Endodermal cell (in vitro differentiated cells): ENCODE results near the gene N4BP2. TPM values are rescaled to one million over a fixed set of nuclear protein-coding genes. Genes with fewer than 3 reads are reported as not detected.

Source experiments
- DNase-seq: peaks from one replicate; pipeline ENCODE4 v3.0.0-alpha.2; 2017
- H3K27ac ChIP-seq: 2 replicates; pipeline ENCODE4 v1.5.1; 2013; ENCODE audit warnings: mild to moderate bottlenecking, low read depth, low read length, moderate library complexity
- H3K27me3 ChIP-seq: 2 replicates; pipeline ENCODE4 v1.6.1; 2013; ENCODE audit warnings: mild to moderate bottlenecking, low read length, moderate library complexity; ENCODE audit not compliant: insufficient read depth, control insufficient read depth, poor library complexity, severe bottlenecking
- H3K36me3 ChIP-seq: 2 replicates; pipeline ENCODE4 v1.7.0; 2013; ENCODE audit warnings: mild to moderate bottlenecking, low read length, moderate library complexity; ENCODE audit not compliant: control insufficient read depth, insufficient read depth
- H3K4me1 ChIP-seq: one replicate; pipeline ENCODE4 v1.7.0; 2013; ENCODE audit warnings: low read length; ENCODE audit not compliant: control insufficient read depth, insufficient read depth
- H3K4me3 ChIP-seq: 2 replicates; pipeline ENCODE4 v1.5.1; 2013; ENCODE audit warnings: mild to moderate bottlenecking, low read length, moderate library complexity
- H3K9ac ChIP-seq: 2 replicates; pipeline ENCODE4 v1.6.1; 2013; ENCODE audit warnings: mild to moderate bottlenecking, low read length, moderate library complexity; ENCODE audit not compliant: poor library complexity, severe bottlenecking; ENCODE audit errors: extremely low read depth
- H3K9me3 ChIP-seq: 2 replicates; pipeline ENCODE4 v1.6.1; 2013; ENCODE audit warnings: mild to moderate bottlenecking, low read length, moderate library complexity; ENCODE audit not compliant: control insufficient read depth
- H3K27ac Mint-ChIP-seq: 2 replicates; pipeline ENCODE4 v1.8.0; 2020; ENCODE audit warnings: mixed read lengths
- H3K27me3 Mint-ChIP-seq: 2 replicates; pipeline ENCODE4 v1.8.0; 2021; ENCODE audit warnings: mild to moderate bottlenecking, mixed read lengths; ENCODE audit not compliant: insufficient read depth
- H3K36me3 Mint-ChIP-seq: 2 replicates; pipeline ENCODE4 v1.8.0; 2020; ENCODE audit warnings: low read depth, mixed read lengths
- H3K4me1 Mint-ChIP-seq: 2 replicates; pipeline ENCODE4 v1.8.0; 2020; ENCODE audit warnings: mixed read lengths
- H3K4me3 Mint-ChIP-seq: 2 replicates; pipeline ENCODE4 v1.8.0; 2020; ENCODE audit warnings: mild to moderate bottlenecking, moderate library complexity, mixed read lengths
- H3K9me3 Mint-ChIP-seq: 2 replicates; pipeline ENCODE4 v1.8.0; 2020; ENCODE audit warnings: mild to moderate bottlenecking, mixed read lengths
- WGBS, 2 experiments: methylation state at CpG; one replicate each; pipeline versions ENCODE4 v1.1.5 to v1.1.7; 2013; ENCODE audit warnings: missing lambda C conversion rate in 2 of 2, mixed read lengths in 1 of 2; ENCODE audit not compliant: insufficient coverage in 1 of 2, insufficient read length in 1 of 2; 5-methylcytosine and 5-hydroxymethylcytosine counted together
- total RNA-seq, 2 donors: library from RNA; stranded (reverse); fragmentation: NEBNext Ultra II Directional in 1 of 2; extraction: Animal tissue kit (Norgen Biotek cat#: 25700) in 1 of 2; gene quantifications; 2 replicates in 1 of 2; 3 replicates in 1 of 2; pipeline ENCODE4 v1.2.1, GENCODE V29; 2021
- TF ChIP-seq, protein P1 (sequence below): fragments of 200-600 bp; sonication (generic); conservative IDR thresholded peaks from 2 replicates; pipeline ENCODE4 v1.5.0; 2021; ENCODE audit warnings: antibody characterized with exemption, mild to moderate bottlenecking

Gene N4BP2
- total RNA-seq, 2 donors from 2014 or later = 37.1 to 44.0 TPM

DNA sequence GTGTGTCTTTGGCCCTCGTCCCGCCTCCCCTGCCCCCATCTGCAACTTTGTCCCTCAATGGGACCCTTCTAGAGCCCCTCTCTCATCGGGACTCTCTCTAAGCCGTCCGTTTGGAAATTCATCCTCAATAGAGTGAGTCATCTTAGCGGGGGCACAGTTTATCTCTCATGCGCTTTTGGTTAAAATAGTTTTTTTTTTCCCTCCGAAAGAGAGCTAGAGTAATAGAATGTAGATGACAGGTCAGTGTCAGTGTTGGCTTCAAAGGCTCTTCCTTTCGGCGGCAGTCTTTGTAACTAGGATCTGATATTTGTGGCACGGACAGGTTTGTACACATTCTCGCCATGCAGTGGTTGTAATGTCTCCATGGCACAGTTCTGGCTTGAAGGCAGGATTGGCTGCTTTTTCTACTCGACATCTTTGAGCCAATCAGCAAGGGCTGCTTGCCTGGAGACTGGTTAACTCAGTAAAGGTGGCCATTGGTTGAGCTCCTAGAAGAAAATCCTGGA lies 989 bp downstream of the N4BP2 start:
- Histone ChIP-seq H3K27ac (peak overlapping the region; percentile 99), H3K4me3 (peak overlapping the region; percentile 98), H3K9me3 (no peaks in the 10 kb centered on the region), H3K27me3 (no peaks in the 10 kb centered on the region), H3K9ac (peak overlapping the region; percentile 98), H3K36me3 (peaks cover 25% of the 10 kb centered on the region), H3K4me1 (no peaks in the 10 kb centered on the region)
- Mint-ChIP-seq H3K4me3 (peak overlapping the region; percentile 82), H3K27ac (peak overlapping the region; percentile 96), H3K27me3 (no peaks in the 10 kb centered on the region), H3K9me3 (no peaks in the 10 kb centered on the region), H3K4me1 (peaks cover 25% of the 10 kb centered on the region), H3K36me3 (peaks cover 19% of the 10 kb centered on the region)
- TF ChIP-seq, protein P1, sequence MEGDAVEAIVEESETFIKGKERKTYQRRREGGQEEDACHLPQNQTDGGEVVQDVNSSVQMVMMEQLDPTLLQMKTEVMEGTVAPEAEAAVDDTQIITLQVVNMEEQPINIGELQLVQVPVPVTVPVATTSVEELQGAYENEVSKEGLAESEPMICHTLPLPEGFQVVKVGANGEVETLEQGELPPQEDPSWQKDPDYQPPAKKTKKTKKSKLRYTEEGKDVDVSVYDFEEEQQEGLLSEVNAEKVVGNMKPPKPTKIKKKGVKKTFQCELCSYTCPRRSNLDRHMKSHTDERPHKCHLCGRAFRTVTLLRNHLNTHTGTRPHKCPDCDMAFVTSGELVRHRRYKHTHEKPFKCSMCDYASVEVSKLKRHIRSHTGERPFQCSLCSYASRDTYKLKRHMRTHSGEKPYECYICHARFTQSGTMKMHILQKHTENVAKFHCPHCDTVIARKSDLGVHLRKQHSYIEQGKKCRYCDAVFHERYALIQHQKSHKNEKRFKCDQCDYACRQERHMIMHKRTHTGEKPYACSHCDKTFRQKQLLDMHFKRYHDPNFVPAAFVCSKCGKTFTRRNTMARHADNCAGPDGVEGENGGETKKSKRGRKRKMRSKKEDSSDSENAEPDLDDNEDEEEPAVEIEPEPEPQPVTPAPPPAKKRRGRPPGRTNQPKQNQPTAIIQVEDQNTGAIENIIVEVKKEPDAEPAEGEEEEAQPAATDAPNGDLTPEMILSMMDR = no peak
- DNase-seq = peak; percentile 92
- WGBS, 2 experiments = 0 to 2% methylated on average over 12 to 13 of the region's 13 CpGs

DNA sequence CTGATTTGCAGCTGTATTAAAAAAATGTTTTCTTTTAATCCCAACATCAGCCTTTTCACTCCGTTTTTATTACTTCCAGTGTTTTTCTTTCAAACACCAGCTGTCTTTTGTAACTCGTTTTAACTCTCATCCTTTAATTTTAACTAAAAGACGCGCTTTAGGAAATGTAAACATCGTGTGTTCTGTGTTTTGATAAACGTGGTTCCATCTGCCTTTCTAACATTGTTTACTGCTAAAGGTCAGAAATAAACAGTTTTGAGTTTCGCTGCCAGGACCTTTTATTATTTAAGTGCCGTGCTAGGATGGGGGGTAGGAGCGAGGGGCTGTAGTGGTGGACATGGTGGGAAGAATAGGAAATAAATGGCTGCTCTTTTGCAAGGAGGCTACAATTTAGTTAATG lies 1.5 kb downstream of the N4BP2 start:
- no peak overlapping the region for H3K27ac ChIP-seq
- H3K4me3 Mint-ChIP-seq = peak overlapping the region; percentile 82
- no peaks in the 10 kb centered on the region for H3K9me3 ChIP-seq
- H3K4me1 ChIP-seq = no peaks in the 10 kb centered on the region
- H3K9me3 Mint-ChIP-seq = no peaks in the 10 kb centered on the region
- TF ChIP-seq, protein P1 = no peak
- H3K27me3 ChIP-seq = no peaks in the 10 kb centered on the region
- peak overlapping the region; percentile 98 for H3K9ac ChIP-seq
- 4% methylated on average over 2 to 9 of the region's 9 CpGs for WGBS, 2 experiments
- DNase-seq = no peak
- H3K4me3 ChIP-seq = peak overlapping the region; percentile 98
- H3K27me3 Mint-ChIP-seq = no peaks in the 10 kb centered on the region
- peaks cover 24% of the 10 kb centered on the region for H3K36me3 Mint-ChIP-seq
- peak overlapping the region; percentile 96 for H3K27ac Mint-ChIP-seq
- peaks cover 29% of the 10 kb centered on the region for H3K36me3 ChIP-seq
- H3K4me1 Mint-ChIP-seq = peaks cover 25% of the 10 kb centered on the region

DNA sequence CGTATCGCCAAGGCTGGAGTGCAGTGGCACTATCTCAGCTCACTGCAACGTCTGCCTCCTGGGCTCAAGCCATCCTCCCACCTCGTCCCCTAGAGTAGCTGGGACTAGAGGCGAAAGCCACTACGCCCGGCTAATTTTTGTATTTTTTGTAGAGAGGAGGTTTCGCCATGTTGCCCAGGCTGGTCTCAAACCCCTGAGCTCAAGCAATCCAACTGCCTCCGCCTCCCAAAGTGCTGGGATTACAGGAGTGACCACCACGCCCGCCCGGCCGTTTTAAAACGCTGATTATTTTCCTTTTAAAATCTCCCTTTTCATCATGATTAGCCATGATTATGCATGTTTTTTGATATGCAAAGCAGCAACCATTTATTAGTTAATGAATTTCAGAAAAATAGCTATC lies 2.2 kb downstream of the N4BP2 start:
- Histone ChIP-seq H3K9ac (peak overlapping the region; percentile 98), H3K27ac (no peak overlapping the region), H3K9me3 (no peaks in the 10 kb centered on the region), H3K27me3 (no peaks in the 10 kb centered on the region), H3K4me1 (no peaks in the 10 kb centered on the region), H3K36me3 (peaks cover 35% of the 10 kb centered on the region), H3K4me3 (peak overlapping the region; percentile 98)
- Mint-ChIP-seq H3K27me3 (no peaks in the 10 kb centered on the region), H3K9me3 (no peaks in the 10 kb centered on the region), H3K36me3 (peaks cover 30% of the 10 kb centered on the region), H3K4me3 (peak overlapping the region; percentile 82), H3K27ac (no peak overlapping the region), H3K4me1 (peaks cover 25% of the 10 kb centered on the region)
- TF ChIP-seq, protein P1 = no peak
- WGBS, 2 experiments = 59 to 69% methylated on average over 9 to 14 of the region's 14 CpGs
- DNase-seq = no peak
